Measurements from ENCODE around the gene IDH3A. TPM values are rescaled to one million over a fixed set of nuclear protein-coding genes. Genes with fewer than 3 reads are reported as not detected.

IDH3A gene
- 10 to 100 TPM; 85.9 to 97.5 (median 92.8) TPM for polyA plus RNA-seq
- long read RNA-seq, donor 1: 0 reads
- long read RNA-seq, donor 2, full-length matches to known transcripts: 8 of 8 reads
- long read RNA-seq, donor 2, partial matches to known transcripts: 0 of 8 reads
- long read RNA-seq, donor 2, other reads (novel, unspliced or antisense): 0 of 8 reads
- long read RNA-seq, donor 3, full-length matches to known transcripts: 7 of 12 reads
- long read RNA-seq, donor 3, partial matches to known transcripts: 5 of 12 reads
- long read RNA-seq, donor 3, other reads (novel, unspliced or antisense): 0 of 12 reads
- long read RNA-seq, donor 4: 0 reads
- long read RNA-seq, donor 5: 0 reads
- long read RNA-seq, donor 6, full-length matches to known transcripts: 13 of 13 reads
- long read RNA-seq, donor 6, partial matches to known transcripts: 0 of 13 reads
- long read RNA-seq, donor 6, other reads (novel, unspliced or antisense): 0 of 13 reads
- long read RNA-seq, donor 7, full-length matches to known transcripts: 64 of 72 reads
- long read RNA-seq, donor 7, partial matches to known transcripts: 8 of 72 reads
- long read RNA-seq, donor 7, other reads (novel, unspliced or antisense): 0 of 72 reads
- long read RNA-seq, donor 8, full-length matches to known transcripts: 3 of 3 reads
- long read RNA-seq, donor 8, partial matches to known transcripts: 0 of 3 reads
- long read RNA-seq, donor 8, other reads (novel, unspliced or antisense): 0 of 3 reads
- long read RNA-seq, donor 9, full-length matches to known transcripts: 3 of 3 reads
- long read RNA-seq, donor 9, partial matches to known transcripts: 0 of 3 reads
- long read RNA-seq, donor 9, other reads (novel, unspliced or antisense): 0 of 3 reads
- long read RNA-seq, donor 10, full-length matches to known transcripts: 9 of 9 reads
- long read RNA-seq, donor 10, partial matches to known transcripts: 0 of 9 reads
- long read RNA-seq, donor 10, other reads (novel, unspliced or antisense): 0 of 9 reads

- Histone ChIP-seq H3K27ac (ENCODE audit: low read depth in 1 of 3, low read length in 2 of 3) (peak within 1 kb of the TSS; percentile 79 to 92 (median 84)), H3K4me3 (ENCODE audit: low read depth in 1 of 3, low read length in 3 of 3) (peak within 1 kb of the TSS; percentile 64 to 98 (median 78)), H3K27me3 (ENCODE audit: control insufficient read depth in 3 of 3, insufficient read depth in 3 of 3, low read length in 3 of 3) (no peaks in the 10 kb centered on the region), H3K9me3 (ENCODE audit: control insufficient read depth in 2 of 2, insufficient read depth in 1 of 2, low read depth in 1 of 2, low read length in 1 of 2) (no peaks in the 10 kb centered on the region), H3K4me1 (ENCODE audit: control insufficient read depth in 3 of 3, insufficient read depth in 2 of 3, low read depth in 1 of 3, low read length in 2 of 3) (peaks cover 0 to 20% (median 6%) of the 10 kb centered on the region in 3 donors), H3K36me3 (ENCODE audit: control insufficient read depth in 3 of 3, insufficient read depth in 2 of 3, low read depth in 1 of 3, low read length in 3 of 3) (peaks cover 0 to 2% (median 0%) of the 10 kb centered on the region in 3 donors)
- 0 to 1% (median 0%) methylated on average over 38 to 79 of the region's 79 CpGs for whole genome bisulfite sequencing, 3 donors
- DNase-seq (peak; percentile 98 to 100), FAIRE-seq (no peak)
Observed at GRCh38 chr15:78149068-78149804, at the start of gene IDH3A. TSS of gene IDH3A (plus strand) at chr15:78149362. CDS start at chr15:78149404, 42 bp downstream.

GRCh38 chr15:78100886-78101285 is 48.3 kb upstream of the IDH3A start:
- no peak for FAIRE-seq
- no peak overlapping the region for H3K4me3 ChIP-seq (ENCODE audit: low read depth in 1 of 3, low read length in 3 of 3)
- no peaks in the 10 kb centered on the region for H3K27me3 ChIP-seq (ENCODE audit: control insufficient read depth in 3 of 3, insufficient read depth in 3 of 3, low read length in 3 of 3)
- H3K36me3 ChIP-seq (ENCODE audit: control insufficient read depth in 3 of 3, insufficient read depth in 2 of 3, low read depth in 1 of 3, low read length in 3 of 3): peaks cover 0 to 58% (median 0%) of the 10 kb centered on the region in 3 donors
- no peak for DNase-seq
- 87 to 100% (median 93%) methylated on average over 2 of the region's 2 CpGs for WGBS, 3 donors
- H3K9me3 ChIP-seq (ENCODE audit: control insufficient read depth in 2 of 2, insufficient read depth in 1 of 2, low read depth in 1 of 2, low read length in 1 of 2): no peaks in the 10 kb centered on the region
- H3K4me1 ChIP-seq (ENCODE audit: control insufficient read depth in 3 of 3, insufficient read depth in 2 of 3, low read depth in 1 of 3, low read length in 2 of 3): peaks cover 0 to 19% (median 5%) of the 10 kb centered on the region in 3 donors
- H3K27ac ChIP-seq (ENCODE audit: low read depth in 1 of 3, low read length in 2 of 3): no peak overlapping the region

- FAIRE-seq: no peak
Observed at GRCh38 chr15:78101423-78102105, 47.6 kb upstream of the IDH3A start.

GRCh38 chr15:78102211-78102610 is 47.0 kb upstream of the IDH3A start:
- no peaks in the 10 kb centered on the region for H3K27me3 ChIP-seq (ENCODE audit: control insufficient read depth in 3 of 3, insufficient read depth in 3 of 3, low read length in 3 of 3)
- no peak overlapping the region for H3K4me3 ChIP-seq (ENCODE audit: low read depth in 1 of 3, low read length in 3 of 3)
- no peak overlapping the region for H3K27ac ChIP-seq (ENCODE audit: low read depth in 1 of 3, low read length in 2 of 3)
- H3K36me3 ChIP-seq (ENCODE audit: control insufficient read depth in 3 of 3, insufficient read depth in 2 of 3, low read depth in 1 of 3, low read length in 3 of 3): peaks cover 0 to 70% (median 0%) of the 10 kb centered on the region in 3 donors
- 81 to 96% (median 94%) methylated on average over 1 of the region's 1 CpG for WGBS, 3 donors
- H3K4me1 ChIP-seq (ENCODE audit: control insufficient read depth in 3 of 3, insufficient read depth in 2 of 3, low read depth in 1 of 3, low read length in 2 of 3): peaks cover 0 to 26% (median 5%) of the 10 kb centered on the region in 3 donors
- FAIRE-seq (no peak), DNase-seq (no peak)
- no peaks in the 10 kb centered on the region for H3K9me3 ChIP-seq (ENCODE audit: control insufficient read depth in 2 of 2, insufficient read depth in 1 of 2, low read depth in 1 of 2, low read length in 1 of 2)

More at GRCh38 chr15:78101423-78102105, 47.6 kb upstream of the IDH3A start:
- 93 to 96% (median 94%) methylated on average over 5 of the region's 5 CpGs for WGBS, 3 donors
- no peaks in the 10 kb centered on the region for H3K27me3 ChIP-seq (ENCODE audit: control insufficient read depth in 3 of 3, insufficient read depth in 3 of 3, low read length in 3 of 3)
- H3K9me3 ChIP-seq (ENCODE audit: control insufficient read depth in 2 of 2, insufficient read depth in 1 of 2, low read depth in 1 of 2, low read length in 1 of 2): no peaks in the 10 kb centered on the region
- no peak overlapping the region for H3K27ac ChIP-seq (ENCODE audit: low read depth in 1 of 3, low read length in 2 of 3)
- peaks cover 0 to 26% (median 5%) of the 10 kb centered on the region in 3 donors for H3K4me1 ChIP-seq (ENCODE audit: control insufficient read depth in 3 of 3, insufficient read depth in 2 of 3, low read depth in 1 of 3, low read length in 2 of 3)
- H3K36me3 ChIP-seq (ENCODE audit: control insufficient read depth in 3 of 3, insufficient read depth in 2 of 3, low read depth in 1 of 3, low read length in 3 of 3): peaks cover 0 to 65% (median 0%) of the 10 kb centered on the region in 3 donors
- no peak for DNase-seq
- H3K4me3 ChIP-seq (ENCODE audit: low read depth in 1 of 3, low read length in 3 of 3): no peak overlapping the region

- Histone ChIP-seq H3K9me3 (ENCODE audit: control insufficient read depth in 2 of 2, insufficient read depth in 1 of 2, low read depth in 1 of 2, low read length in 1 of 2) (no peaks in the 10 kb centered on the region), H3K4me3 (ENCODE audit: low read depth in 1 of 3, low read length in 3 of 3) (no peak overlapping the region), H3K27ac (ENCODE audit: low read depth in 1 of 3, low read length in 2 of 3) (peak overlapping the region in 2 of 3 donors; percentile 24 to 78), H3K27me3 (ENCODE audit: control insufficient read depth in 3 of 3, insufficient read depth in 3 of 3, low read length in 3 of 3) (no peaks in the 10 kb centered on the region), H3K36me3 (ENCODE audit: control insufficient read depth in 3 of 3, insufficient read depth in 2 of 3, low read depth in 1 of 3, low read length in 3 of 3) (peaks cover 0 to 75% (median 0%) of the 10 kb centered on the region in 3 donors), H3K4me1 (ENCODE audit: control insufficient read depth in 3 of 3, insufficient read depth in 2 of 3, low read depth in 1 of 3, low read length in 2 of 3) (peaks cover 0 to 26% (median 5%) of the 10 kb centered on the region in 3 donors)
- WGBS, 3 donors: 78 to 79% (median 79%) methylated on average over 6 of the region's 6 CpGs
- DNase-seq: no peak
- FAIRE-seq: no peak
Observed at GRCh38 chr15:78102741-78103140, 46.4 kb upstream of the IDH3A start.

- DNase-seq: peak in 1 of 2 donors; percentile 63
- H3K36me3 ChIP-seq (ENCODE audit: control insufficient read depth in 3 of 3, insufficient read depth in 2 of 3, low read depth in 1 of 3, low read length in 3 of 3): peaks cover 0 to 78% (median 0%) of the 10 kb centered on the region in 3 donors
- H3K9me3 ChIP-seq (ENCODE audit: control insufficient read depth in 2 of 2, insufficient read depth in 1 of 2, low read depth in 1 of 2, low read length in 1 of 2): no peaks in the 10 kb centered on the region
- H3K4me1 ChIP-seq (ENCODE audit: control insufficient read depth in 3 of 3, insufficient read depth in 2 of 3, low read depth in 1 of 3, low read length in 2 of 3): peaks cover 0 to 31% (median 5%) of the 10 kb centered on the region in 3 donors
- H3K27ac ChIP-seq (ENCODE audit: low read depth in 1 of 3, low read length in 2 of 3): peak overlapping the region in 2 of 3 donors; percentile 24 to 78
- no peak for FAIRE-seq
- no peaks in the 10 kb centered on the region for H3K27me3 ChIP-seq (ENCODE audit: control insufficient read depth in 3 of 3, insufficient read depth in 3 of 3, low read length in 3 of 3)
- H3K4me3 ChIP-seq (ENCODE audit: low read depth in 1 of 3, low read length in 3 of 3): no peak overlapping the region
- WGBS, 3 donors: 68 to 86% (median 77%) methylated on average over 12 of the region's 12 CpGs
Observed at GRCh38 chr15:78103406-78104118, 45.6 kb upstream of the IDH3A start.

GRCh38 chr15:78104119-78104479 is 45.1 kb upstream of the IDH3A start:
- H3K36me3 ChIP-seq (ENCODE audit: control insufficient read depth in 3 of 3, insufficient read depth in 2 of 3, low read depth in 1 of 3, low read length in 3 of 3): peaks cover 0 to 83% (median 0%) of the 10 kb centered on the region in 3 donors
- H3K4me1 ChIP-seq (ENCODE audit: control insufficient read depth in 3 of 3, insufficient read depth in 2 of 3, low read depth in 1 of 3, low read length in 2 of 3): peaks cover 0 to 31% (median 5%) of the 10 kb centered on the region in 3 donors
- FAIRE-seq: no peak
- H3K9me3 ChIP-seq (ENCODE audit: control insufficient read depth in 2 of 2, insufficient read depth in 1 of 2, low read depth in 1 of 2, low read length in 1 of 2): no peaks in the 10 kb centered on the region
- no peak overlapping the region for H3K4me3 ChIP-seq (ENCODE audit: low read depth in 1 of 3, low read length in 3 of 3)
- H3K27me3 ChIP-seq (ENCODE audit: control insufficient read depth in 3 of 3, insufficient read depth in 3 of 3, low read length in 3 of 3): no peaks in the 10 kb centered on the region
- DNase-seq: no peak
- peak overlapping the region in 2 of 3 donors; percentile 6 to 8 for H3K27ac ChIP-seq (ENCODE audit: low read depth in 1 of 3, low read length in 2 of 3)
- WGBS, 3 donors: 83 to 95% (median 87%) methylated on average over 4 of the region's 4 CpGs

Data from small intestine (tissue), 16 donors.